NCI-H748 (cell line): ENCODE results near the gene KMT5C.

Experiments
- DNase-seq: peaks from one replicate; lab custom pipeline; 2025; ENCODE audit not compliant: unreplicated experiment; lab: John Stamatoyannopoulos, UW

The KMT5C gene

GRCh38 chr19:55346725-55347441 is 7.2 kb downstream of the KMT5C start:
- no peak for DNase-seq

- no peak for DNase-seq
Measured at GRCh38 chr19:55347442-55348009, 7.8 kb downstream of the KMT5C start.

- DNase-seq, result no peak
Measured at GRCh38 chr19:55348317-55349034, 8.8 kb downstream of the KMT5C start.

- DNase-seq, result no peak
Measured at GRCh38 chr19:55350620-55351315, 11.1 kb downstream of the KMT5C start.

- DNase-seq, result no peak
Measured at GRCh38 chr19:55352040-55352439, 12.4 kb downstream of the KMT5C start.

GRCh38 chr19:55352549-55353145 is 13.0 kb downstream of the KMT5C start:
- no peak for DNase-seq

GRCh38 chr19:55353356-55353802 is 13.7 kb downstream of the KMT5C start:
- peak; percentile 50 for DNase-seq

GRCh38 chr19:55353803-55354697 is 14.4 kb downstream of the KMT5C start:
- DNase-seq, result peak; percentile 71

GRCh38 chr19:55354698-55355212 is 15.1 kb downstream of the KMT5C start, which contains the start of gene COX6B2:
COX6B2 (minus strand) TSS chr19:55354719; CDS start chr19:55354521, 198 bp downstream.
- DNase-seq, result no peak

- peak; percentile 40 for DNase-seq
Measured at GRCh38 chr19:55355213-55355821, 15.6 kb downstream of the KMT5C start.

- DNase-seq, result no peak
Measured at GRCh38 chr19:55358493-55358892, 18.8 kb downstream of the KMT5C start.

- DNase-seq, result no peak
Measured at GRCh38 chr19:55358943-55359908, 19.6 kb downstream of the KMT5C start.

- no peak for DNase-seq
Measured at GRCh38 chr19:55360902-55361301, 21.2 kb downstream of the KMT5C start.

GRCh38 chr19:55362174-55362989 is 22.7 kb downstream of the KMT5C start:
- no peak for DNase-seq

GRCh38 chr19:55362990-55363716 is 23.5 kb downstream of the KMT5C start, which contains the start of gene GARIN5B:
GARIN5B (minus strand) TSS chr19:55363260; CDS start chr19:55363066, 194 bp downstream.
- no peak for DNase-seq

- DNase-seq, result no peak
Measured at GRCh38 chr19:55365245-55365644, 25.6 kb downstream of the KMT5C start.

GRCh38 chr19:55365964-55366363 is 26.3 kb downstream of the KMT5C start:
- no peak for DNase-seq
